GM06990 (cell line): ENCODE measurements around the gene SORCS1.

Source experiments
- DNase-seq: peaks from one replicate; pipeline ENCODE4 v3.0.0-alpha.2; 2011; ENCODE audit not compliant: insufficient read length; ENCODE audit errors: extremely low read depth
- H3K27me3 ChIP-seq: replicated peaks from 2 replicates; pipeline ENCODE4 v1.6.0; 2011; ENCODE audit warnings: low read length; ENCODE audit not compliant: control insufficient read depth, insufficient read depth
- H3K36me3 ChIP-seq: 2 replicates; pipeline ENCODE4 v1.5.1; 2011; ENCODE audit warnings: low read length; ENCODE audit not compliant: control insufficient read depth, insufficient read depth
- H3K4me3 ChIP-seq: replicated peaks from 2 replicates; pipeline ENCODE4 v1.5.1; 2011; ENCODE audit warnings: low read depth, mild to moderate bottlenecking, control low read depth, low read length
- TF ChIP-seq, protein P1 (sequence below): IDR thresholded peaks from 2 replicates; pipeline ENCODE4 v1.5.1; 2011; ENCODE audit warnings: low read length, control low read depth, mild to moderate bottlenecking, inconsistent platforms; ENCODE audit not compliant: insufficient read depth, poor library complexity, severe bottlenecking

Gene SORCS1

DNA sequence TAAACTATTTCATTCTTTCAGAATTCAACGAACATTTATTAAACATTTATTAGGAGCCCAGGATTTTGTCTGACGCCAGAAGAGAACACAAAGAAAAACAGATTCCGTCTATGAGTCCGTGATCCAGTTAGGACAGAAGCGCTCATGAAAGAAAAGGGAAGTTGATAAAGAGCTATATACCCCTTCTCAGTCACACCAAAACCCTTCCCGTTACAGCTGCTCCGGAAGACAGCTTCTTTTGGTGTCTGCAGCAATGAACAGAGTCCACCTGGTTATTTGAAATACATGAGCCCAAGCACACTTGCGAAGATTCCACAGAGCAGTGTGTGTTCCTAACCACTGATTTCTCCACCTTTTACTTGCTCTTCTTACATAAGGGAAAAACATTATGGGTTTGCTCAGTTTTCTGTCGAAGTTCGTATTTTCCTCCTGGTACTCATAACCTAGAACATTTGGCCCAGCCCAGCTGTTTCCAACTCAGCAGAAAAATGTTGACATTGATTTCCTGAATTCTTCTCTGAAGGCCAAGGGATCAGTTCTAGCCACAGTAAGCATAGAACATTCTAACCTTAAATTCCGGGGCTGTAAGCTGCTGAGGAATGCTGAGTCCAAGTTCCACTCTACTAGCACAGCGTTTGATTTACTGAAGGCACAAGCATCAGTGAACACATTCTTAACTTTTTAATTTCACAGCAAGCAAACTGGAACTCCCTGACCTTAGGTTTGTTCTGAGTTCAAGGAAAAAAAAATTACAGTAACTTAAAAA lies 206.5 kb downstream of the SORCS1 start:
- H3K27me3 ChIP-seq, result no peaks in the 10 kb centered on the region
- no peaks in the 10 kb centered on the region for H3K36me3 ChIP-seq
- TF ChIP-seq, protein P1, sequence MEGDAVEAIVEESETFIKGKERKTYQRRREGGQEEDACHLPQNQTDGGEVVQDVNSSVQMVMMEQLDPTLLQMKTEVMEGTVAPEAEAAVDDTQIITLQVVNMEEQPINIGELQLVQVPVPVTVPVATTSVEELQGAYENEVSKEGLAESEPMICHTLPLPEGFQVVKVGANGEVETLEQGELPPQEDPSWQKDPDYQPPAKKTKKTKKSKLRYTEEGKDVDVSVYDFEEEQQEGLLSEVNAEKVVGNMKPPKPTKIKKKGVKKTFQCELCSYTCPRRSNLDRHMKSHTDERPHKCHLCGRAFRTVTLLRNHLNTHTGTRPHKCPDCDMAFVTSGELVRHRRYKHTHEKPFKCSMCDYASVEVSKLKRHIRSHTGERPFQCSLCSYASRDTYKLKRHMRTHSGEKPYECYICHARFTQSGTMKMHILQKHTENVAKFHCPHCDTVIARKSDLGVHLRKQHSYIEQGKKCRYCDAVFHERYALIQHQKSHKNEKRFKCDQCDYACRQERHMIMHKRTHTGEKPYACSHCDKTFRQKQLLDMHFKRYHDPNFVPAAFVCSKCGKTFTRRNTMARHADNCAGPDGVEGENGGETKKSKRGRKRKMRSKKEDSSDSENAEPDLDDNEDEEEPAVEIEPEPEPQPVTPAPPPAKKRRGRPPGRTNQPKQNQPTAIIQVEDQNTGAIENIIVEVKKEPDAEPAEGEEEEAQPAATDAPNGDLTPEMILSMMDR, result no peak
- H3K4me3 ChIP-seq, result no peak overlapping the region
- DNase-seq, result no peak

- DNase-seq, result no peak
- Histone ChIP-seq H3K4me3 (no peak overlapping the region), H3K36me3 (no peaks in the 10 kb centered on the region), H3K27me3 (no peaks in the 10 kb centered on the region)
- TF ChIP-seq, protein P1, result no peak
Measured at GRCh38 chr10:106956216-106956915, 208.1 kb downstream of the SORCS1 start.

- TF ChIP-seq, protein P1, result no peak
- DNase-seq, result no peak
- Histone ChIP-seq H3K4me3 (no peak overlapping the region), H3K27me3 (no peaks in the 10 kb centered on the region), H3K36me3 (no peaks in the 10 kb centered on the region)
Measured at GRCh38 chr10:106955133-106955532, 209.4 kb downstream of the SORCS1 start.

- Histone ChIP-seq H3K36me3 (no peaks in the 10 kb centered on the region), H3K4me3 (no peak overlapping the region), H3K27me3 (no peaks in the 10 kb centered on the region)
- no peak for DNase-seq
- TF ChIP-seq, protein P1, result no peak
Measured at GRCh38 chr10:106952033-106952432, 212.5 kb downstream of the SORCS1 start.

DNA sequence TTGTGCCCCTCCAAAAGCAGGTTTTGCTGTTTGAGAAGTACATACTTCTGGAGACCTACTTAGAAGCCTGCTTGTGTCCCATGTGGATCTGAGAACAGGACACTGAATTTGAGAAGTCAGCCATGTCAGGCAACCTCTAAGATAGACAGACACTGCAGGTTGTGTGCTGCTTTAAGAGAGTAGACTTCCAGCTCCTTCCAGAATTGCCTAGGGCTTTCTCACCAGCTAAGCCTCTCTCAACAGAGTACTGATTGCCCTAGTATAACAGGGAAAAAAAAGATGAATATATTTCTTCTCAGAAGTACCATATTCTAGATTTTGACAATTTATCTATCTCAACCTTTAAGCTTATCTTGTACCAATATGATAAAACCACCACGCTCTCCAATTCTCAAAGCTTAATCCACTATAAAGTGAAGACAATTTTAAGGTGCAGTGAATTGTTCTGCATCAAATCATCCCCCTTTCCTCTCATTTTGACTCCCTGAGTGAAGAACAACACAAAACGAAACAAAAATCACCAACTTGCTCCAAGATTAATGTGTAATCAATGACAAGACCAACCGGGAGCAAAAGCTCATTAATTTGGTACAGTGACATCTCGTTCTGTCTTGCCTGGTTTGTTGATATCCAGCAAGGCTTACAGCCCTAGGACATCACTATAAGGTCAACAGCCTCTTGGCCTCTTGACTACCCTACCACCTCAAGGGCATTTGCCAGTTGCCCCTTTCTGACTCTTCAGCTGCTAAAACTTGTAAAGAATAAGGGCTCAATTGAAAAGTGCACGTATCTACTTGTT lies 214.6 kb downstream of the SORCS1 start:
- H3K36me3 ChIP-seq, result no peaks in the 10 kb centered on the region
- DNase-seq, result no peak
- H3K4me3 ChIP-seq, result no peak overlapping the region
- H3K27me3 ChIP-seq, result no peaks in the 10 kb centered on the region
- TF ChIP-seq, protein P1, result no peak
